ENCODE data around the gene CMTM1. TPM values are rescaled to one million over a fixed set of nuclear protein-coding genes. Genes with fewer than 3 reads are reported as not detected.

Gene CMTM1
- total RNA-seq, 1 experiment from 2014 or later: 5.2 TPM

- TF ChIP-seq POLR2AphosphoS5 (IDR thresholded peaks at IDR 0.05; ENCODE audit: low read depth, low read length) (no peak), EZH2 (IDR thresholded peaks at IDR 0.05) (no peak), ZFX (IDR thresholded peaks at IDR 0.05) (no peak), CBX3 (IDR thresholded peaks at IDR 0.05; ENCODE audit: low read depth) (no peak)
Observed at GRCh38 chr16:66528294-66528693, 37.9 kb upstream of the CMTM1 start (continued).

- intact Hi-C loops (cut with micrococcal nuclease): no loop called here
- H3K9me3 ChIP-seq (ENCODE audit: control insufficient read depth in 1 of 2, insufficient read depth in 1 of 2, low read depth in 1 of 2, low read length in 2 of 2): no peaks in the 10 kb centered on the region
- no peak overlapping the region for H3K9ac ChIP-seq (ENCODE audit: low read length)
- peaks cover 7 to 9% of the 10 kb centered on the region in 2 experiments; a peak in 2 of 4 replicates for H3K36me3 ChIP-seq (ENCODE audit: control insufficient read depth in 1 of 2, insufficient read depth in 2 of 2, low read length in 2 of 2)
- ChIA-PET POLR2A (no interaction called here), CTCF (no interaction called here), RAD21 (ENCODE audit: low non-redundant PET in 1 of 2, low total read pairs in 2 of 2, uncharacterized antibody in 2 of 2, unreplicated experiment in 2 of 2) (no interaction called here)
- no peaks in the 10 kb centered on the region for H3K4me1 ChIP-seq (ENCODE audit: control insufficient read depth in 1 of 2, insufficient read depth in 2 of 2, low read length in 2 of 2)
- H3K79me2 ChIP-seq (ENCODE audit: insufficient read depth, low read length): no peaks in the 10 kb centered on the region
- H3K9me2 ChIP-seq (ENCODE audit: insufficient read depth): no peaks in the 10 kb centered on the region
- no peak for DNase-seq (ENCODE audit: low read depth, low spot score)
- TF ChIP-seq ZBTB33 (IDR thresholded peaks at IDR 0.05; ENCODE audit: extremely low read depth, insufficient replicate concordance, low read length) (no peak), EGR1 (IDR thresholded peaks at IDR 0.05; ENCODE audit: low read depth) (no peak)
- H3K4me2 ChIP-seq (ENCODE audit: low read length): no peak overlapping the region
- H2AFZ ChIP-seq (ENCODE audit: low read depth, low read length, poor library complexity, severe bottlenecking): no peak overlapping the region
- no peaks in the 10 kb centered on the region for H4K20me1 ChIP-seq (ENCODE audit: insufficient read depth)
- H3K27ac ChIP-seq (ENCODE audit: low read depth, low read length): no peak overlapping the region
- BruUV-seq (replicated peaks): no TSS peak
- H3K27me3 ChIP-seq (ENCODE audit: insufficient read depth, low read length): no peaks in the 10 kb centered on the region
- no peak for ATAC-seq
- no peak overlapping the region for H3K4me3 ChIP-seq (replicated peaks in 1 of 2; ENCODE audit: low read depth in 1 of 2, low read length in 2 of 2)
Observed at GRCh38 chr16:66529475-66529874, 36.8 kb upstream of the CMTM1 start.

GRCh38 chr16:66534376-66534799 is 31.9 kb upstream of the CMTM1 start:
- Histone ChIP-seq H3K9me2 (ENCODE audit: insufficient read depth) (no peaks in the 10 kb centered on the region), H3K9ac (ENCODE audit: low read length) (no peak overlapping the region), H3K4me2 (ENCODE audit: low read length) (no peak overlapping the region), H3K79me2 (ENCODE audit: insufficient read depth, low read length) (no peaks in the 10 kb centered on the region), H3K36me3 (ENCODE audit: control insufficient read depth in 1 of 2, insufficient read depth in 2 of 2, low read length in 2 of 2) (peaks cover 6 to 7% of the 10 kb centered on the region in 2 experiments; a peak in 1 of 4 replicates), H2AFZ (ENCODE audit: low read depth, low read length, poor library complexity, severe bottlenecking) (no peak overlapping the region), H3K4me1 (ENCODE audit: control insufficient read depth in 1 of 2, insufficient read depth in 2 of 2, low read length in 2 of 2) (no peaks in the 10 kb centered on the region), H3K27ac (ENCODE audit: low read depth, low read length) (no peak overlapping the region), H4K20me1 (ENCODE audit: insufficient read depth) (no peaks in the 10 kb centered on the region), H3K4me3 (replicated peaks in 1 of 2; ENCODE audit: low read depth in 1 of 2, low read length in 2 of 2) (no peak overlapping the region), H3K27me3 (ENCODE audit: insufficient read depth, low read length) (no peaks in the 10 kb centered on the region), H3K9me3 (ENCODE audit: control insufficient read depth in 1 of 2, insufficient read depth in 1 of 2, low read depth in 1 of 2, low read length in 2 of 2) (no peaks in the 10 kb centered on the region)
- CTCF ChIA-PET: no interaction called here
- TF ChIP-seq ATF3 (IDR thresholded peaks at IDR 0.05) (no peak), POLR2A (IDR thresholded peaks at IDR 0.05; ENCODE audit: borderline replicate concordance, extremely low read depth, insufficient read depth, insufficient read length) (no peak), REST (IDR thresholded peaks at IDR 0.05; ENCODE audit: low read depth) (no peak), POLR2AphosphoS5 (IDR thresholded peaks at IDR 0.05; ENCODE audit: low read depth, low read length) (no peak), SRF (IDR thresholded peaks at IDR 0.05; ENCODE audit: low read depth) (no peak), SP1 (IDR thresholded peaks at IDR 0.05; ENCODE audit: low read depth) (no peak), ELF1 (IDR thresholded peaks at IDR 0.05; ENCODE audit: borderline replicate concordance, low read depth) (no peak), EGR1 (IDR thresholded peaks at IDR 0.05; ENCODE audit: low read depth) (no peak), YY1 (IDR thresholded peaks at IDR 0.05; ENCODE audit: extremely low read depth, insufficient replicate concordance, low read depth, low read length) (no peak), CBX3 (IDR thresholded peaks at IDR 0.05; ENCODE audit: low read depth) (no peak)
- intact Hi-C loops (cut with micrococcal nuclease): no loop called here
- no TSS peak for BruUV-seq (replicated peaks)
- DNase-seq (ENCODE audit: low read depth, low spot score) (no peak), ATAC-seq (no peak)
- POLR2A ChIA-PET: no interaction called here
- RAD21 ChIA-PET (ENCODE audit: low non-redundant PET in 1 of 2, low total read pairs in 2 of 2, uncharacterized antibody in 2 of 2, unreplicated experiment in 2 of 2): no interaction called here
